T-helper 9 cell (primary cell): ENCODE measurements around the gene OSBP2.

Source experiments
- DNase-seq: peaks from one replicate; pipeline ENCODE4 v3.0.0-alpha.2; 2020

The OSBP2 gene

GRCh38 chr22:30910358-30910757, 215.7 kb downstream of the OSBP2 start:
- DNase-seq: no peak

- DNase-seq: no peak
These were observed 224.1 kb downstream of the OSBP2 start for GRCh38 chr22:30918761-30919160.

DNA sequence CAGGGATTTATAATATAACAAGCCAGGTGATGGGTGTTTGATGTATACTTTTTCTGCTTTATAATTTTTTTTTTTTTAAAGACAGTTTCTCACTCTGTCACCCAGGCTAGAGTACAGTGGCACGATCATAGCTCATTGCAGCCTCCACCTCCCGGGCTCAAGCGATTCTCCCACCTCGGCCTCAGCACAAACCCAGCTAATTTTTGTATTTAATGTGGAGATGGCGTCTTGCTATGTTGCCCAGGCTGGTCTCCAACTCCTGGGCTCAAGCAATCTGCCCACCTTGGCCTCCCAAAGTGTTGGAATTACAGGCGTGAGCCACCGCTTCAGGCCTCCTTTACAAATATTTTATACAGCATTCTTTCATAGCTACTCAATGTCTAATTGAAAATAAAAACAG, 225.3 kb downstream of the OSBP2 start:
- DNase-seq: no peak

- peak; percentile 80 for DNase-seq
These were observed 225.7 kb downstream of the OSBP2 start for GRCh38 chr22:30920407-30920806.

DNA sequence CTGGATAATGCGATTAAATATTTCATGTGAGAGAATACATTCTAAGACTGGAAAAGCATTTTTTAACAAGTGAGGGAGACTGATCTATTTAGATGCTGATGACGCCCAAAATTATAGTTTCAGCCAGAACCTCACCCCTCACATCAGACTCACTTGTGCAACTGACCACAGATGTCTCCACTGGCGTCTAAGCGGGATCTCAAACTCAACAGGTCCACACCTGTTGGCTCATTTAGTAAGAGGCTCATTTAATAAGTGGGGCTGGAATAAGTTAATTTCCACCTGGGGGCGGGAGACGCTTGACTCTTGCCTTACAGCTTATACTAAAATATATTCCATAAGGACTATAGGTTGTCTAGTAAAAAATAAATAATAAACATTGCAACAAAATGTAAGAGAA, 226.4 kb downstream of the OSBP2 start:
- no peak for DNase-seq

- DNase-seq: peak; percentile 55
These were observed 227.5 kb downstream of the OSBP2 start for GRCh38 chr22:30922151-30922611.

DNA sequence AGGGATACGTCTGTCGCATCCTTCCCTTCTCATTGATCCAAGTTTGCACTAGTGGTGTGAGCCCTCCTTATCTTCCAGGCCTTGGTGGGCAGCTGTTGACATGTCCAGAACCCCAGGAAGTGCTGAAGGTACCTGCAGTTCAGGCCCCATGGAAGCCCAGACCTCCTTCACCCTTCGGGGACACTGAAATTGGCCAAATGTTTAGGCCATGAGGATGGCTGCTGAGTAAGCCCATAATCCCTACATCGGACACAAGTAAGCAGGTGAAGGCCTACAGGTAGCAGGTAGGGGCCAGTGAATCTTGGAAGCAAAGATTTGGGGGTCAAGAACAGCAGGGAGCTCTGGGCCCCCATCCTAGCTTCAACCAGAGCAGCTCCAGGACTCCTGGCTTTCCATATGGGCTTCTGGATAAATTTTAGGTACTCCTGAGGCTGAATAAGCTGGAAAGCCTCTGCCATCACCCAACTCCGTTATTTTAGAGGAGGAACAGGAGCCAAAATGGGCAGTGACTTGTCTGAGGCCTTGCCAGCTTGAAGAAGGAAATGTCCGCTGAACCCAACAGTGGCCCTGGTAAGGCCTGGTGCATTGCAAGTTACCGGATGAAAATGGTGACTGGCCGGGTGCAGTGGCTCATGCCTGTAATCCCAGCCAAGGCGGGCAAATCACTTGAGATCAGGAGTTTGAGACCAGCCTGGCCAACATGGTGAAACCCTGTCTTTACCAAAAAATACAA, 228.7 kb downstream of the OSBP2 start:
- DNase-seq: no peak

- no peak for DNase-seq
These were observed 231.0 kb downstream of the OSBP2 start for GRCh38 chr22:30925667-30926066.

GRCh38 chr22:30926706-30927105, 232.0 kb downstream of the OSBP2 start:
- DNase-seq: no peak

DNA sequence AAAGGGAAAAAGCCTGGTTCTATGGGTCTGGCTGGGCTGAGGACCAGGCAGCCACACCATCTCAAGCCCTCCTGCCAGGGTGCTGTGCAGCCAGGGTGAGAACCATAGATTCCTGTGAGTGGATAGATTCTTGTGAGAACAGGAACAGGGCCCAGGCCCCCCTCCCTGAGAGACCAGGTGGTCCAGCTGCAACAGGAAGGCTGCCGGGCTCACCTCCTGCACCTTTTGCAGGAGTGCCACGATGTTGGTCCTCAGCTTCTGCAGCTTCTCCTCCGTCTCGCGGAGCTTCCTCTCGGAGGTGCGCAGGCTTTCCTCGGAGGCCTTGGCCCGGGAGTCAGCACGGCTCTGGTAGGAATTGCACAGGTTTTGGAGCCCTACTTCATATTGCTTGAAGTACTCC, 233.1 kb downstream of the OSBP2 start:
- no peak for DNase-seq

GRCh38 chr22:30928401-30928800, 233.7 kb downstream of the OSBP2 start:
- DNase-seq: no peak

DNA sequence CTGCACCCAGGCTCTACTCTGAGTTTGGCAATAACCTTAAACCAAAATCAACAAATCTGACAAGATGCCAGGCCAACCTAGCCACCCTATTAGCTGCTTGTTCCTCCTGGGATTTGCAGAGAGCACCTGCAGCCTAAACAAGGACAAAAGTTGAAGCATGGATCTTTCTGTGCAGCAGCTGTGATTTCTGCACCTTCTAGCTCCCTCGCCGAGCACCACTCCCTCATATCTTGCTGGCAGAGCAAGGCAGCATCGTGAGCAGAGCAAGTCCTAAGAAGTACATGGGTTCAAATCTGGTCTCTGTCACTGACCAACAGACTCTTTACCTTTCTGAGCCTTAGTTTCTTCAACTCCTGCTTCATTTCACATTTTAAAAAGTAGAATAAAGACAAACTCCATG, 235.6 kb downstream of the OSBP2 start:
- no peak for DNase-seq

DNA sequence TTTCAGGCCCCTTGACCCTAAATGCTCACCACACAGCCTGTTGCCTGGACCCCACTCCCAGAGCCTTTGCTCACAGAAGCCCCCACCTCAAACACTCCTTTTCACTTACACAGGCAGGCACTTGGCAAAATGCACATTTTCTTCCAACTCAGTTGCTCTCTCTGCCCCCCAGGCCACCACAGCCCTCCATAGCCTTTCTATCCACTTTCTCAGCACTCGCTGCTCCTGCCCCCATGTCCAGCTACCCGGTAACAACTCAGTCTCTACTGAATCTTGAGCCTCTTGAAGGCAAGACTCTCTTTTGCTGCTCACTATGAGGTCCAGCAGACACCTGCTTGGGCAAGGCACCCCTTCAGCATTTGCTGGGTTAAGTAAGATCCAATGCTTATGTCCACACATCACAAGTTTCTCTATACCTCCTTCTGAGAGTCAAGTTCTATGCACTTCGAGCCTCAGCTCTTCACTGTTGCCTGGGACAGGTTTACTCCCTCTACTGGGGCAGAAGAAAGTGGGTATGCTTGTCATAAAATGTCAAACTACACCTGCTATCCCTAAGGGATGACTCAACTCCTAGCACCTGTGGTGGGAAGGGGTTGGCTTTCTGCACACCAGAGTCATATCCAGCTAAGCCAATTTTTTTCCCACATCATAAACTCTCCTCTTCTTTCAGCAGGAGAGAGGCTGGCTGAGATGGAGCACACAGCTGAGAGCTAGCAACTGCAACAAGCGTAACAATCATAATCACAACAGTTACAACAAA, 237.0 kb downstream of the OSBP2 start:
- DNase-seq: no peak

GRCh38 chr22:30932661-30933060, 238.0 kb downstream of the OSBP2 start:
- no peak for DNase-seq

GRCh38 chr22:30933457-30933856, 238.8 kb downstream of the OSBP2 start:
- DNase-seq: no peak

DNA sequence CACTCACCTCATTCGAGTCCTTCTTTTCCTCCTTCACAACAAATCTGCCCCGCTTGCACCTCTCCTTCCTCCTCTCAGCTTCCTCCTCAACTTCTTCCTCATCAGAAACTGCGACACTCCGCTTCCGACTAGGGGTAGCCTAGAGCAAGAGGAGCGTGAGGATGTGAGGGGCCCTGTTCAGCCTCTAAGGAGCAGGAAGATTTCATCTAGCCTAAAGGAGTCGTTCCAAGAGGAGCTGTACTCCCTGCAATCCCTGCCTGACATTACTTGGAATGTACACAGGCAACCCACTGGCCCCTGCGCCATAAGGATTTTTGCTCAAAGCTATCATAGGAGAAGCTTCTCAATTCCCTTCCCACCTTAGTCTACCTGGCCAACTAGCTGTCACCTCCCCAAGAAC, 239.4 kb downstream of the OSBP2 start:
- no peak for DNase-seq

GRCh38 chr22:30940685-30941362, 246.2 kb downstream of the OSBP2 start:
- DNase-seq: no peak

DNA sequence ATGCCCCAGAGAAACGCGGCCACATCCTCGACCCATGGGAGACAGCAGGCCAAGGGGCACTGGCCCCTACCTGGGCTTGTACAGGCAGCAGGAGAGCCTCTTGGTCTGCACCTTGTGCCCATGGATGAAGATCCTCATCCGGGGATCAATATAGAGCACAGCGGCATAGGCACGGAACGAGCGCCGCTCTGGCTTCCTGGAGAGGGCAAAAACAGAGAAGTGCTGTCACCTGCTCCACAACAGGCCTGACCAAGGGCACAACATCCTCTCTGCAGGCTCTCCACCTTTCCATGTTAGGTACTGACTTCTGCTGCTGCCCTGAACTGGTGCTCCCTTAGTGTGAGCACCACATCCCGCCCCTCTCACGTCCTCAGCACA, 246.7 kb downstream of the OSBP2 start:
- no peak for DNase-seq

DNA sequence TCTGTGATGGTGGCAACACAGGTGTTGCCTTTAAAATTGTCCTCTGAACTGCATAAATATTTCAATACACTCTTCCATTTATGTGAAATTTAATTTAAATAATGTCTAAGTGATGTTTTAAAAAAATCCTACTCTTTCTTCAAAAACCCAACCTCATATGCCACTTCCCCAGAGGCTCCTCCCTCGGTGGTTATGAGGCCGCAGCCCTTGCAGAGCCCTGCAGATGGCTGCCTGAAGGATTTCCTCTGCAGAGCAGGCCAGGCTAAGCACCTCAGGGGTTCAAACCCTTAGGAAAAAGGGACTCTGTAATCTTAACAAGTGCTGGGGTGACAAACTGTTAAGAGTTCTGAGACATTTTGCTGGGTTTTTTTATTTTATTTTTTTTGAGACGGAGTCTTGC, 248.7 kb downstream of the OSBP2 start:
- peak; percentile 59 for DNase-seq

DNA sequence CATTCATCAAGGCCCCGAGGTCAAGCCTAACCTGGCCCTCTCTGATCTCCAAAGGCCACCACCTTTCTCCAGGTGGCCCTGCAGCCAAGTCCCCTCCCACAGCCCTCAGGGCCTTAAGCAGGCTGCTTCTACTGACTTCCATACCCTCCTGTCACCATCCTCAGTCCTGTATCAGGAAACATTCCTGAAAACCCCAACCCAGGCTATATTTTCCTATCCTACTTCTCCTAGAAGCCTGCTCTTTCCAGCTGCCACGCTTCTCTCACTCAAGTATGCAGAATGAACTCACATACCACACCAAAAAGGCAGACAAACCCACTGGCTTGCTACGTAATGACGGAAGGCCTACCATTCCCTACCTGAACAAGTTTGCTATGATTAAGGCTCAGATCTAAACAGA, 250.3 kb downstream of the OSBP2 start:
- no peak for DNase-seq

GRCh38 chr22:30945653-30946052, 251.0 kb downstream of the OSBP2 start:
- DNase-seq: no peak

- no peak for DNase-seq
These were observed 251.7 kb downstream of the OSBP2 start for GRCh38 chr22:30946354-30946753.

GRCh38 chr22:30947173-30947815, 252.6 kb downstream of the OSBP2 start:
- DNase-seq: no peak
